ENCODE data around the gene MRPL36. TPM values are rescaled to one million over a fixed set of nuclear protein-coding genes. Genes with fewer than 3 reads are reported as not detected.

Gene MRPL36
- total RNA-seq, 6 donors from 2014 or later, result 10.5 to 30.4 (median 21.5) TPM

GRCh38 chr5:1808439-1808838, 8.8 kb upstream of the MRPL36 start:
- H3K36me3 ChIP-seq, result peaks cover 22 to 98% (median 67%) of the 10 kb centered on the region in 4 donors
- H3K27me3 ChIP-seq, result no peaks in the 10 kb centered on the region
- WGBS, 2 donors, result 60 to 74% methylated on average over 3 of the region's 3 CpGs
- no peak overlapping the region for H3K4me3 ChIP-seq
- TF ChIP-seq POLR2AphosphoS5 (IDR thresholded peaks at IDR 0.05), result no peak
- TF ChIP-seq EP300 (IDR thresholded peaks at IDR 0.05), result no peak
- TF ChIP-seq POLR2A (IDR thresholded peaks at IDR 0.05), result no peak
- no peak for TF ChIP-seq CTCF (IDR thresholded peaks at IDR 0.05)
- DNase-seq (no peak), ATAC-seq (ENCODE audit: low FRiP score in 2 of 2) (no peak)
- H3K4me1 ChIP-seq, result peaks cover 0 to 7% (median 0%) of the 10 kb centered on the region in 4 donors
- H3K27ac ChIP-seq, result no peak overlapping the region
- H3K9me3 ChIP-seq, result no peaks in the 10 kb centered on the region

- Histone ChIP-seq H3K4me1 (peaks cover 0 to 15% (median 2%) of the 10 kb centered on the region in 4 donors), H3K36me3 (peaks cover 22 to 100% (median 72%) of the 10 kb centered on the region in 4 donors), H3K4me3 (no peak overlapping the region), H3K27ac (no peak overlapping the region), H3K9me3 (no peaks in the 10 kb centered on the region), H3K27me3 (no peaks in the 10 kb centered on the region)
- WGBS, 2 donors, result 83 to 88% methylated on average over 15 to 20 of the region's 20 CpGs
- ATAC-seq (ENCODE audit: low FRiP score in 2 of 2) (peak in 1 of 2 donors; percentile 25), DNase-seq (no peak)
- TF ChIP-seq POLR2AphosphoS5 (IDR thresholded peaks at IDR 0.05), result no peak
- TF ChIP-seq POLR2A (IDR thresholded peaks at IDR 0.05), result no peak
- no peak for TF ChIP-seq EP300 (IDR thresholded peaks at IDR 0.05)
- TF ChIP-seq CTCF (IDR thresholded peaks at IDR 0.05), result no peak
These were observed 8.0 kb upstream of the MRPL36 start for GRCh38 chr5:1807451-1808185.

- ATAC-seq (ENCODE audit: low FRiP score in 2 of 2) (no peak), DNase-seq (no peak)
- no peak overlapping the region for H3K4me3 ChIP-seq
- peaks cover 5 to 21% (median 8%) of the 10 kb centered on the region in 4 donors for H3K4me1 ChIP-seq
- WGBS, 2 donors, result 92 to 95% methylated on average over 15 to 16 of the region's 16 CpGs
- no peak for TF ChIP-seq POLR2A (IDR thresholded peaks at IDR 0.05)
- no peak for TF ChIP-seq CTCF (IDR thresholded peaks at IDR 0.05)
- no peak for TF ChIP-seq POLR2AphosphoS5 (IDR thresholded peaks at IDR 0.05)
- TF ChIP-seq EP300 (IDR thresholded peaks at IDR 0.05), result no peak
- no peaks in the 10 kb centered on the region for H3K9me3 ChIP-seq
- H3K27me3 ChIP-seq, result no peaks in the 10 kb centered on the region
- H3K36me3 ChIP-seq, result peaks cover 22 to 94% (median 71%) of the 10 kb centered on the region in 4 donors
- no peak overlapping the region for H3K27ac ChIP-seq
These were observed 7.3 kb upstream of the MRPL36 start for GRCh38 chr5:1806974-1807373.

GRCh38 chr5:1806199-1806598, 6.6 kb upstream of the MRPL36 start:
- H3K4me1 ChIP-seq, result peaks cover 8 to 25% (median 11%) of the 10 kb centered on the region in 4 donors
- H3K9me3 ChIP-seq, result no peaks in the 10 kb centered on the region
- no peak overlapping the region for H3K4me3 ChIP-seq
- no peaks in the 10 kb centered on the region for H3K27me3 ChIP-seq
- DNase-seq (no peak), ATAC-seq (ENCODE audit: low FRiP score in 2 of 2) (no peak)
- peaks cover 22 to 86% (median 66%) of the 10 kb centered on the region in 4 donors for H3K36me3 ChIP-seq
- H3K27ac ChIP-seq, result no peak overlapping the region
- no peak for TF ChIP-seq POLR2A (IDR thresholded peaks at IDR 0.05)
- WGBS, 2 donors, result 91 to 92% methylated on average over 8 to 15 of the region's 15 CpGs

GRCh38 chr5:1805736-1806135, 6.1 kb upstream of the MRPL36 start:
- WGBS, 2 donors, result 93 to 95% methylated on average over 10 of the region's 10 CpGs
- Histone ChIP-seq H3K9me3 (no peaks in the 10 kb centered on the region), H3K4me1 (peaks cover 8 to 27% (median 11%) of the 10 kb centered on the region in 4 donors), H3K36me3 (peaks cover 19 to 82% (median 63%) of the 10 kb centered on the region in 4 donors), H3K27ac (no peak overlapping the region), H3K27me3 (no peaks in the 10 kb centered on the region), H3K4me3 (no peak overlapping the region)
- ATAC-seq (ENCODE audit: low FRiP score in 2 of 2) (no peak), DNase-seq (no peak)
- TF ChIP-seq EP300 (IDR thresholded peaks at IDR 0.05), result no peak
- TF ChIP-seq POLR2A (IDR thresholded peaks at IDR 0.05), result no peak
- TF ChIP-seq POLR2AphosphoS5 (IDR thresholded peaks at IDR 0.05), result no peak
